GM12878 (cell line): ENCODE results near the gene IRF2. TPM values are rescaled to one million over a fixed set of nuclear protein-coding genes. Genes with fewer than 3 reads are reported as not detected.

Experiments
- ATAC-seq: fragments of 200-7000 bp; cut with Tn5 transposase; 3 replicates; pipeline ENCODE4 v1.9.1; 2020; ENCODE audit warnings: mild to moderate bottlenecking, moderate library complexity
- BruUV-seq: library from RNA; stranded (reverse); fragments of 400-500 nt; replicated peaks from 2 replicates; lab custom pipeline; 2021; lab: Mats Ljungman, UMichigan
- CTCF ChIA-PET: fragments of 300-600 bp; sonication (Branson Sonifier 250); formaldehyde crosslinking; extraction: SDS; loops from one replicate; lab custom pipeline; 2021; ENCODE audit warnings: inconsistent platforms; lab: Yijun Ruan, JAX
- POLR2A ChIA-PET: fragments of 350-600 bp; formaldehyde crosslinking; extraction: SDS; loops from one replicate; lab custom pipeline; 2021; ENCODE audit warnings: inconsistent platforms; lab: Charles Lee
- RAD21 ChIA-PET: fragments of 300-600 bp; sonication (Branson Sonifier 250); formaldehyde crosslinking; loops from one replicate; lab custom pipeline; 2023; ENCODE audit warnings: antibody characterized with exemption; ENCODE audit not compliant: unreplicated experiment; lab: Charles Lee
- SMC1A ChIA-PET: fragments of 300-600 bp; sonication (Branson Sonifier 250); formaldehyde crosslinking; loops from one replicate; lab custom pipeline; 2023; ENCODE audit not compliant: unreplicated experiment, uncharacterized antibody; lab: Charles Lee
- DNase-seq: peaks from one replicate; pipeline ENCODE4 v3.0.0-alpha.2; 2011; ENCODE audit warnings: low read depth, low spot score
- FAIRE-seq: peaks from 3 replicates; lab custom pipeline; 2011; peaks lifted over from hg19 to GRCh38; lab: Jason Lieb, UNC
- H2AFZ ChIP-seq: 2 replicates; pipeline ENCODE4 v1.6.0; 2011; ENCODE audit warnings: low read depth, low read length, control low read depth; ENCODE audit not compliant: control insufficient read depth
- H3K27ac ChIP-seq: 2 replicates; pipeline ENCODE4 v1.5.1; 2011; ENCODE audit warnings: control low read depth; ENCODE audit not compliant: control insufficient read depth, insufficient read depth
- H3K27me3 ChIP-seq, 2 experiments: replicated peaks in 1 of 2; 2 replicates each; pipeline versions ENCODE4 v1.6.0 to v1.6.1; 2011; ENCODE audit warnings: low read length in 1 of 2; ENCODE audit not compliant: control insufficient read depth in 2 of 2, insufficient read depth in 2 of 2
- H3K36me3 ChIP-seq, 2 experiments: 2 replicates each; pipeline ENCODE4 v1.5.1; 2011; ENCODE audit warnings: low read length in 1 of 2; ENCODE audit not compliant: control insufficient read depth in 2 of 2, insufficient read depth in 2 of 2
- H3K4me1 ChIP-seq: 2 replicates; pipeline ENCODE4 v1.6.1; 2011; ENCODE audit warnings: mild to moderate bottlenecking, low read length, moderate library complexity, mixed read lengths; ENCODE audit not compliant: control insufficient read depth, insufficient read depth
- H3K4me2 ChIP-seq: 2 replicates; pipeline ENCODE4 v1.6.0; 2011; ENCODE audit warnings: control low read depth; ENCODE audit not compliant: control insufficient read depth, insufficient read depth
- H3K4me3 ChIP-seq: fragments of 200-600 bp; sonication (generic); 2 replicates; pipeline ENCODE4 v1.5.1; 2016
- H3K79me2 ChIP-seq: 2 replicates; pipeline ENCODE4 v1.6.0; 2011; ENCODE audit warnings: low read length; ENCODE audit not compliant: control insufficient read depth, insufficient read depth
- H3K9ac ChIP-seq: 2 replicates; pipeline ENCODE4 v1.8.0; 2011; ENCODE audit warnings: low read length, control low read depth, mixed read lengths; ENCODE audit not compliant: control insufficient read depth, insufficient read depth
- H3K9me3 ChIP-seq: replicated peaks from 3 replicates; pipeline ENCODE4 v1.5.1; 2011; ENCODE audit warnings: mild to moderate bottlenecking, low read length; ENCODE audit not compliant: control insufficient read depth, insufficient read depth
- H4K20me1 ChIP-seq: 2 replicates; pipeline ENCODE4 v1.6.0; 2011; ENCODE audit not compliant: control insufficient read depth, insufficient read depth
- CBX3 ChIP-seq: fragments of 200-600 bp; sonication (generic); IDR thresholded peaks from 2 replicates; pipeline ENCODE4 v1.6.1; 2016; ENCODE audit warnings: low read depth, borderline replicate concordance
- CBX5 ChIP-seq: sonication (generic); IDR thresholded peaks from 2 replicates; pipeline ENCODE4 v1.6.1; 2016; ENCODE audit warnings: low read depth, moderate library complexity, mild to moderate bottlenecking, inconsistent platforms
- JUNB ChIP-seq: IDR thresholded peaks from 2 replicates; pipeline ENCODE4 v1.6.1; 2016; ENCODE audit warnings: antibody characterized with exemption, mild to moderate bottlenecking
- NRF1 ChIP-seq: conservative IDR thresholded peaks from 2 replicates; pipeline ENCODE4 v1.6.1; 2011; ENCODE audit warnings: mild to moderate bottlenecking, low read depth, low read length, improper control_type of control experiment
- PKNOX1 ChIP-seq: fragments of 450-650 bp; IDR thresholded peaks from 2 replicates; pipeline ENCODE4 v1.6.1; 2016; ENCODE audit warnings: mild to moderate bottlenecking
- POLR2A ChIP-seq: IDR thresholded peaks from 2 replicates; pipeline ENCODE4 v1.6.1; 2011; ENCODE audit warnings: low read depth, mild to moderate bottlenecking, low read length
- SMAD1 ChIP-seq: fragments of 450-650 bp; IDR thresholded peaks from 2 replicates; pipeline ENCODE4 v1.6.1; 2018; ENCODE audit warnings: mild to moderate bottlenecking, low read depth; ENCODE audit not compliant: partially characterized antibody
- ZBTB4 ChIP-seq: fragments of 450-650 bp; formaldehyde crosslinking; IDR thresholded peaks from 2 replicates; pipeline ENCODE4 v1.4.0; 2022; ENCODE audit warnings: mild to moderate bottlenecking, moderate library complexity
- WGBS: methylation state at CpG from one replicate; pipeline ENCODE4 v1.1.6; 2016; ENCODE audit warnings: low lambda C conversion rate; ENCODE audit not compliant: insufficient replicate concordance, insufficient coverage; ENCODE audit errors: missing lambda C conversion rate; 5-methylcytosine and 5-hydroxymethylcytosine counted together
- in situ Hi-C: fragments of 300-500 bp; cut with MboI; formaldehyde crosslinking; loops from 9 replicates; pipeline ENCODE4 v1.14.3; 2018; ENCODE audit warnings: mixed read lengths
- intact Hi-C: fragments of 100-400 bp; cut with micrococcal nuclease; formaldehyde crosslinking; loops from one replicate; pipeline ENCODE4 v1.14.2; 2022; ENCODE audit not compliant: unreplicated experiment
- polyA plus RNA-seq, 11 experiments: library from polyadenylated mRNA; depleted of rRNA in 4 of 11; unstranded in 6 of 11; stranded (reverse) in 5 of 11; fragments of >200 nt; fragmentation: Nextera tagmentation in 4 of 11; fragmentation: Illumina TruSeq in 1 of 11; extraction: Ambion mirVana in 4 of 11; extraction: Trizol in 1 of 11; gene quantifications; 1 replicate in 1 of 11; 2 replicates in 10 of 11; pipeline versions ENCODE4 v1.2.1 to v1.2.3, GENCODE V29; 2011 to 2016; ENCODE audit warnings: inconsistent platforms in 2 of 11, missing spikeins in 2 of 11, low read depth in 1 of 11
- total RNA-seq, 4 experiments: library from RNA; depleted of rRNA in 3 of 4; stranded (reverse); fragments of >200 nt in 3 of 4; fragmentation: Illumina TruSeq in 1 of 4; extraction: Trizol in 1 of 4; gene quantifications; 2 replicates each; pipeline versions ENCODE4 v1.2.1 to v1.2.3, GENCODE V29; 2013 to 2021

Gene IRF2
- total and polyA plus RNA-seq, 10 of the 15 experiments (the other 5 are each of a cell fraction or from before 2014, with no cell fraction given) = 45.1 to 99.3 (median 58.9) TPM

- ChIA-PET RAD21 (no interaction called here), CTCF (no interaction called here), POLR2A (no interaction called here), SMC1A (interaction anchor here (1.0 to 2.2 kb wide), 6 partner anchors 9 to 23 kb away, joined by 3 to 6 read pairs (median 4); no protein-coding TSS in a partner anchor)
- TF ChIP-seq NRF1 = no peak
- no peak for TF ChIP-seq JUNB
- no peak for TF ChIP-seq POLR2A
- no peak for TF ChIP-seq SMAD1
- no peak for TF ChIP-seq CBX5
- no peak overlapping the region for H3K4me2 ChIP-seq
- H3K4me3 ChIP-seq = no peak overlapping the region
- DNase-seq (no peak), ATAC-seq (no peak), FAIRE-seq (no peak)
- in situ Hi-C loops (no loop called here), intact Hi-C loops (no loop called here)
- H4K20me1 ChIP-seq = no peaks in the 10 kb centered on the region
- no peak overlapping the region for H3K9ac ChIP-seq
- peaks cover 9 to 24% of the 10 kb centered on the region in 2 experiments for H3K36me3 ChIP-seq
- 86% methylated on average over 8 of the region's 8 CpGs for WGBS
- H3K9me3 ChIP-seq = no peaks in the 10 kb centered on the region
- no peaks in the 10 kb centered on the region for H3K27me3 ChIP-seq
- H2AFZ ChIP-seq = no peak overlapping the region
- peaks cover 1% of the 10 kb centered on the region for H3K79me2 ChIP-seq
- peaks cover 30% of the 10 kb centered on the region for H3K4me1 ChIP-seq
- no TSS peak for BruUV-seq
- no peak overlapping the region for H3K27ac ChIP-seq
These were observed 66.2 kb downstream of the IRF2 start for GRCh38 chr4:184408021-184408683.

- no peak overlapping the region for H3K4me3 ChIP-seq
- in situ Hi-C loops = no loop called here
- no peak overlapping the region for H3K27ac ChIP-seq
- no peaks in the 10 kb centered on the region for H3K9me3 ChIP-seq
- peaks cover 31% of the 10 kb centered on the region for H3K4me1 ChIP-seq
- FAIRE-seq (no peak), DNase-seq (no peak), ATAC-seq (no peak)
- 88% methylated on average over 6 of the region's 6 CpGs for WGBS
- peaks cover 3% of the 10 kb centered on the region for H3K79me2 ChIP-seq
- CTCF ChIA-PET = interaction anchor here (1.2 kb wide), 1 partner anchor 143 kb away, joined by 3 read pairs; no protein-coding TSS in a partner anchor
- SMC1A ChIA-PET = interaction anchor here (0.9 kb wide), 1 partner anchor 143 kb away, joined by 3 read pairs; no protein-coding TSS in a partner anchor
- intact Hi-C loops = no loop called here
- no TSS peak for BruUV-seq
- no peak overlapping the region for H3K4me2 ChIP-seq
- no peaks in the 10 kb centered on the region for H4K20me1 ChIP-seq
- POLR2A ChIA-PET = no interaction called here
- H2AFZ ChIP-seq = no peak overlapping the region
- RAD21 ChIA-PET = interaction anchor here (1.6 kb wide), 1 partner anchor 10 kb away, joined by 5 read pairs; no protein-coding TSS in a partner anchor
- H3K36me3 ChIP-seq = peaks cover 9 to 28% of the 10 kb centered on the region in 2 experiments
- no peak overlapping the region for H3K9ac ChIP-seq
- H3K27me3 ChIP-seq = no peaks in the 10 kb centered on the region
- TF ChIP-seq PKNOX1 (no peak), ZBTB4 (CRISPR knock-in tag) (no peak), CBX3 (no peak)
These were observed 67.4 kb downstream of the IRF2 start for GRCh38 chr4:184406958-184407391.
